HG03025 (cell line): ENCODE measurements around the gene RNASE13.
"Not testable (repeated sequence)": the region's sequence is repeated elsewhere in the genome, so short reads cannot be mapped to it uniquely, and the experiment has no call there.

Experiments used
- ATAC-seq: cut with Tn5 transposase; IDR thresholded peaks from one replicate; pipeline ENCODE4 v1.9.1; 2021; ENCODE audit warnings: mild to moderate bottlenecking, moderate library complexity; ENCODE audit not compliant: unreplicated experiment, low FRiP score

RNASE13 gene

GRCh38 chr14:20997564-20997963, 37.0 kb downstream of the RNASE13 start:
- no peak for ATAC-seq

DNA sequence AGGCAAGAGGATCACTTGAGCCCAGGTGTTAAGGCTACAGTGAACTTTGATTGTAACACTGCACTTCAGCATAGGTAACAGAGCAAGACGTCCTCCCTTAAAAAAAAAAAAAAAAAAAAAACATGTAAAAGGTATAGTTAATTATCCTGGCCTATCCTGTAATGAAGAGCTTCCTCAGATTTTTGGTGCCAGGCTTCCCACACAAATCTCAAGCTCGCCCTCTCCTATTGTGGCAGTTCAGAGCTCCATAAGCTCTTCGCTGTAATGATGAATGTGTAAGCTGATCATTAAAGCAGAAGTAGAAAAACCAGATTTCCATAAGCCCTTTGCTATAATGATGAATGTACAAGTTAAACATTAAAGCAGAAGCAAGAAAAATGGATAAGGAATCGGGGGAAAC, 37.5 kb downstream of the RNASE13 start:
- no peak for ATAC-seq

- no peak for ATAC-seq
Measured at GRCh38 chr14:20996521-20996920, 38.1 kb downstream of the RNASE13 start.

GRCh38 chr14:20989787-20990600, 44.6 kb downstream of the RNASE13 start, which contains the start of gene METTL17:
Gene METTL17, plus strand, starts transcription at chr14:20989980. Its CDS starts 23 bp downstream, at chr14:20990003.
- ATAC-seq = peak; percentile 93

DNA sequence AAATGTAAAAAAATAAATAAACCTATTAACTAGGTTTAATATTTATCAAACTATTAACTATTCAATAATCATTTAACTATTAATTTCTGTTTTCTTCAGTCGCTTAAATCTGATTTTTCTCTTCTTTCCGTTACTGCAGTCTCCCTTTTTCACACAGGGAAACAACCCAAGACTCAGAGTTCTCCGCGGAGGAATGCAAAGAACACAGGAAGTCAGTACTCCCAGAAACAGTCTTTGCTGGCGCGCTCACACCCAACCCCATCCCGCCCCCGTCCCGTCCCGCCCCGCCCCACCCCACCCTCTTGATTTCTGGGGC, 45.2 kb downstream of the RNASE13 start:
- ATAC-seq = no peak

GRCh38 chr14:20988717-20989470, 45.7 kb downstream of the RNASE13 start:
- no peak for ATAC-seq

GRCh38 chr14:20986811-20987210, 47.8 kb downstream of the RNASE13 start:
- ATAC-seq = no peak

- not testable (repeated sequence) for ATAC-seq
Measured at GRCh38 chr14:20985650-20986049, 49.0 kb downstream of the RNASE13 start.
